Uterus (tissue), 2 donors: Measurements from ENCODE around the gene MAP4K4.

ENCODE experiments used
- POLR2A ChIP-seq, 2 donors: fragments of 450-650 bp; IDR thresholded peaks; one replicate each; pipeline ENCODE4 v1.6.1; 2016; ENCODE audit warnings: antibody characterized with exemption in 2 of 2, mild to moderate bottlenecking in 1 of 2, moderate library complexity in 1 of 2
- TF ChIP-seq, protein P1 (sequence below), 4 experiments: fragments of 200-600 bp in 2 of 4; fragments of 450-650 bp in 2 of 4; sonication (generic) in 2 of 4; IDR thresholded peaks; one replicate each; pipeline ENCODE4 v1.5.1; 2016 to 2019; ENCODE audit warnings: antibody characterized with exemption in 4 of 4, mild to moderate bottlenecking in 2 of 4, moderate library complexity in 1 of 4

DNA sequence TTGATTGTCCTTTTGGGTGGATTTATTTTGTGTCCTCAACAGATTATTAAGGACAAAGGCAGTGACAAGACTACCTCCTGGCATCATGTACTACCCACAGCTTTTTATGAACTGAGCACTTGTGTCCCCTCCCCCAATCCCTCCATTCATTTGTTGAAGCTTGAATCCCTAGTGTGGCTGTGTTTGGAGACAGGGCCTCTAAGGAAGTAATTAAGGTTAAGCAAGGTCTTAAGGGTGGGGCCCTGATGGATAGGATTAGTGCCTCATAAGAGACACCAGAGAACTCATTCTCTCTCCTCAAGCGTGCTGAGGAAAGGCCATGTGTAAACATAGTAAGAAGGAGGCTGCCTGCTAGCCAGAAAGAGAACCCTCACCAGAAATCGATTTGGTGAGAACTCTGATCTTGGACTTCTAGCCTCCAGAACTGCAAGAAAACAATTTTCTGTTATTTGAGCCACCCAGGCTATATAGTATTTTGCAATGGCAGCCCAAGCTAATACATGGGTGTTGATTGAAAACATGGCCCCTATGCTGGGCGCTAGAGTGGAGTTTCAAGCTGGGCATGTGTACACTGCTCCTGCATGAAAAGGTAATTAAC lies 3.4 kb upstream of the MAP4K4 start:
- TF ChIP-seq POLR2A (IDR thresholded peaks at IDR 0.05) = no peak
- TF ChIP-seq, protein P1, sequence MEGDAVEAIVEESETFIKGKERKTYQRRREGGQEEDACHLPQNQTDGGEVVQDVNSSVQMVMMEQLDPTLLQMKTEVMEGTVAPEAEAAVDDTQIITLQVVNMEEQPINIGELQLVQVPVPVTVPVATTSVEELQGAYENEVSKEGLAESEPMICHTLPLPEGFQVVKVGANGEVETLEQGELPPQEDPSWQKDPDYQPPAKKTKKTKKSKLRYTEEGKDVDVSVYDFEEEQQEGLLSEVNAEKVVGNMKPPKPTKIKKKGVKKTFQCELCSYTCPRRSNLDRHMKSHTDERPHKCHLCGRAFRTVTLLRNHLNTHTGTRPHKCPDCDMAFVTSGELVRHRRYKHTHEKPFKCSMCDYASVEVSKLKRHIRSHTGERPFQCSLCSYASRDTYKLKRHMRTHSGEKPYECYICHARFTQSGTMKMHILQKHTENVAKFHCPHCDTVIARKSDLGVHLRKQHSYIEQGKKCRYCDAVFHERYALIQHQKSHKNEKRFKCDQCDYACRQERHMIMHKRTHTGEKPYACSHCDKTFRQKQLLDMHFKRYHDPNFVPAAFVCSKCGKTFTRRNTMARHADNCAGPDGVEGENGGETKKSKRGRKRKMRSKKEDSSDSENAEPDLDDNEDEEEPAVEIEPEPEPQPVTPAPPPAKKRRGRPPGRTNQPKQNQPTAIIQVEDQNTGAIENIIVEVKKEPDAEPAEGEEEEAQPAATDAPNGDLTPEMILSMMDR (IDR thresholded peaks at IDR 0.05) = no peak
